Smooth muscle cell (in vitro differentiated cells): ENCODE measurements around the gene RPS6KA6. TPM values are rescaled to one million over a fixed set of nuclear protein-coding genes. Genes with fewer than 3 reads are reported as not detected.
A peak's percentile ranks its signal among the peaks of the same experiment; 100 is the strongest.

Source experiments
- DNase-seq: peaks from one replicate; lab custom pipeline; 2025; ENCODE audit not compliant: unreplicated experiment; lab: John Stamatoyannopoulos, UW
- H2AFZ ChIP-seq: fragments of 200-600 bp; sonication (generic); 2 replicates; pipeline ENCODE4 v1.6.0; 2016; ENCODE audit warnings: antibody characterized with exemption, low read depth, mild to moderate bottlenecking
- H3F3A ChIP-seq: fragments of 200-600 bp; sonication (generic); 2 replicates; pipeline ENCODE4 v1.6.0; 2017; ENCODE audit warnings: antibody characterized with exemption, low read depth
- H3K27ac ChIP-seq: fragments of 200-600 bp; sonication (generic); 2 replicates; pipeline ENCODE4 v1.5.1; 2016; ENCODE audit warnings: low read depth, mild to moderate bottlenecking
- H3K27me3 ChIP-seq: fragments of 200-600 bp; sonication (generic); 2 replicates; pipeline ENCODE4 v1.6.1; 2016; ENCODE audit warnings: low read depth, mild to moderate bottlenecking
- H3K36me3 ChIP-seq: fragments of 200-600 bp; sonication (generic); 2 replicates; pipeline ENCODE4 v1.5.1; 2016; ENCODE audit warnings: low read depth
- H3K4me1 ChIP-seq: fragments of 200-600 bp; sonication (generic); 2 replicates; pipeline ENCODE4 v1.5.1; 2016; ENCODE audit warnings: low read depth
- H3K4me2 ChIP-seq: fragments of 200-600 bp; sonication (generic); 2 replicates; pipeline ENCODE4 v1.6.0; 2016; ENCODE audit warnings: mild to moderate bottlenecking
- H3K4me3 ChIP-seq: fragments of 200-600 bp; sonication (generic); 2 replicates; pipeline ENCODE4 v1.5.1; 2016; ENCODE audit warnings: mild to moderate bottlenecking
- H3K79me2 ChIP-seq: fragments of 200-600 bp; sonication (generic); 2 replicates; pipeline ENCODE4 v1.6.0; 2016; ENCODE audit warnings: low read depth, mild to moderate bottlenecking
- H3K9ac ChIP-seq: fragments of 200-600 bp; sonication (generic); 2 replicates; pipeline ENCODE4 v1.6.0; 2016; ENCODE audit warnings: low read depth
- H3K9me3 ChIP-seq: fragments of 200-600 bp; sonication (generic); replicated peaks from 2 replicates; pipeline ENCODE4 v1.5.1; 2016; ENCODE audit warnings: low read depth
- H4K20me1 ChIP-seq: fragments of 200-600 bp; sonication (generic); 2 replicates; pipeline ENCODE4 v1.6.0; 2016; ENCODE audit warnings: low read depth
- WGBS: methylation state at CpG from one replicate; pipeline ENCODE4 v1.1.7; 2016; ENCODE audit warnings: low lambda C conversion rate; 5-methylcytosine and 5-hydroxymethylcytosine counted together
- polyA plus RNA-seq: library from polyadenylated mRNA; unstranded; fragments of >200 nt; fragmentation: Nextera tagmentation; extraction: Ambion mirVana; gene quantifications from 2 replicates; pipeline ENCODE4 v1.2.1, GENCODE V29; 2016
- total RNA-seq: library from RNA; depleted of rRNA; stranded (reverse); fragments of >200 nt; gene quantifications from 2 replicates; pipeline ENCODE4 v1.2.3, GENCODE V29; 2014
- TF ChIP-seq, protein P1 (sequence below): fragments of 200-600 bp; sonication (generic); IDR thresholded peaks from 2 replicates; pipeline ENCODE4 v1.5.1; 2017; ENCODE audit warnings: borderline replicate concordance, mild to moderate bottlenecking, antibody characterized with exemption; ENCODE audit not compliant: insufficient read depth, poor library complexity, severe bottlenecking

RPS6KA6 gene
- total and polyA plus RNA-seq, 2 experiments from 2014 or later, result 0.98 to 4.4 TPM

DNA sequence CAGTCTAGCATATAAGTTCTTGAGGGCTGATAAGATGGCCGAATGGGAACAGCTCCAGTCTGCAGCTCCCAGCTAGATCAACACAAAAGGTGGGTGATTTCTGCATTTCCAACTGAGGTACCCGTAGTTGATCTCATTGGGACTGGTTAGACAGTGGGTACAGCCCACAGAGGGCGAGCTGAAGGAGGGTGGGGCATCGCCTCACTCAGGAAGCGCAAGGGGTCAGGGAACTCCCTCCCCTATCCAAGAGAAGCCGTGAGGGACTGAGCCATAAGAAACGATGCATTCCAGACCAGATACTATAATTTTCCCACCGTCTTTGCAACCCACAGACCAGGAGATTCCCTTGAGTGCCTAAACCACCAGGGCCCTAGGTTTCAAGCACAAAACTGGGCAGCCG lies 109.0 kb downstream of the RPS6KA6 start:
- no peak for DNase-seq
- H4K20me1 ChIP-seq, result no peaks in the 10 kb centered on the region

DNA sequence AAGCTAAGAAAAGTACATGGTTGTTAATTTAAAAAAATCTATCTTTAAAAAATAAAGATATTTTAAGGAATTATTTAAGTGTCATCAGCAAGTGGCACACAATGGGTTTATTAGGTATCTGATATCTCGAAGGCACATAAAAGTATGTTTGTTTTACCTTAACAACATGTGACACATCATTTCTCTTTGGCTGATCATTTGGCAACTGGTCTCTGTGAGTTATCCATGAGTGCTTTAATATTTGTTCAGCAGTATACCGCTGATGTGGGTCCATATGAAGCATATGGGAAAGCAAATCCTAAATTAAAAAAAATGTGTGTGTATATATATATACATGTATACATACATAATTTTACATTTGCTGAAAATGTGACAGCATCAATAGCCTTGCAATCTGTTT lies 123.2 kb downstream of the RPS6KA6 start:
- 73% methylated on average over 2 of the region's 2 CpGs for WGBS
- Histone ChIP-seq H3K4me2 (no peak overlapping the region), H3K36me3 (no peaks in the 10 kb centered on the region), H3K27me3 (no peaks in the 10 kb centered on the region), H3K4me3 (no peak overlapping the region), H3K79me2 (no peaks in the 10 kb centered on the region), H3K9me3 (no peaks in the 10 kb centered on the region), H3K27ac (no peak overlapping the region), H3K9ac (no peak overlapping the region), H2AFZ (no peak overlapping the region), H3K4me1 (no peaks in the 10 kb centered on the region), H4K20me1 (no peaks in the 10 kb centered on the region), H3F3A (no peaks in the 10 kb centered on the region)
- no peak for DNase-seq
- TF ChIP-seq, protein P1, sequence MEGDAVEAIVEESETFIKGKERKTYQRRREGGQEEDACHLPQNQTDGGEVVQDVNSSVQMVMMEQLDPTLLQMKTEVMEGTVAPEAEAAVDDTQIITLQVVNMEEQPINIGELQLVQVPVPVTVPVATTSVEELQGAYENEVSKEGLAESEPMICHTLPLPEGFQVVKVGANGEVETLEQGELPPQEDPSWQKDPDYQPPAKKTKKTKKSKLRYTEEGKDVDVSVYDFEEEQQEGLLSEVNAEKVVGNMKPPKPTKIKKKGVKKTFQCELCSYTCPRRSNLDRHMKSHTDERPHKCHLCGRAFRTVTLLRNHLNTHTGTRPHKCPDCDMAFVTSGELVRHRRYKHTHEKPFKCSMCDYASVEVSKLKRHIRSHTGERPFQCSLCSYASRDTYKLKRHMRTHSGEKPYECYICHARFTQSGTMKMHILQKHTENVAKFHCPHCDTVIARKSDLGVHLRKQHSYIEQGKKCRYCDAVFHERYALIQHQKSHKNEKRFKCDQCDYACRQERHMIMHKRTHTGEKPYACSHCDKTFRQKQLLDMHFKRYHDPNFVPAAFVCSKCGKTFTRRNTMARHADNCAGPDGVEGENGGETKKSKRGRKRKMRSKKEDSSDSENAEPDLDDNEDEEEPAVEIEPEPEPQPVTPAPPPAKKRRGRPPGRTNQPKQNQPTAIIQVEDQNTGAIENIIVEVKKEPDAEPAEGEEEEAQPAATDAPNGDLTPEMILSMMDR, result no peak

More for the DNA sequence above, 109.0 kb downstream of the RPS6KA6 start:
- Histone ChIP-seq H3K36me3 (no peaks in the 10 kb centered on the region), H3K27ac (no peak overlapping the region), H3K79me2 (no peaks in the 10 kb centered on the region), H3K4me2 (no peak overlapping the region), H2AFZ (no peak overlapping the region), H3F3A (no peaks in the 10 kb centered on the region), H3K9ac (no peak overlapping the region), H3K4me1 (no peaks in the 10 kb centered on the region), H3K4me3 (no peak overlapping the region), H3K9me3 (peaks cover 7% of the 10 kb centered on the region), H3K27me3 (no peaks in the 10 kb centered on the region)
- 71% methylated on average over 9 of the region's 9 CpGs for WGBS
- TF ChIP-seq, protein P1, result no peak

DNA sequence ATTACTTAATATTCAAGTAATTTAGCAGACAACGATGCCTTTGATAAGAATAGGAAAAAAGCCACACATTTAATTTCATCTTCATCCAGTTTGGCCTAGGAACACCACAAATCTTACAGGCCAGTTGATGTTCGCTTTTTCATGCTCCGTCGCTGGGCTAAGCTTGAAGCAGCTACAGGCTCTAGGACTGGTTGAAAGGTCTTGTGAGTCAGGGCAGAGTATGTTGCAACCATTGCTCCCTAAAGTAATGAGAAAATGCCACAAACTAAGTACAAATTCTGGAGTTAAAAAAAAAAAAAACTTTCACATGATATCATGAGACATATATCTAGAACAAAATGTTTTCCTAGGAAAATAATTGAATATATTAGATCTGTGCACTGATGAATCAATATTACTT lies 123.8 kb downstream of the RPS6KA6 start:
- no peaks in the 10 kb centered on the region for H3K36me3 ChIP-seq
- TF ChIP-seq, protein P1, result no peak
- H2AFZ ChIP-seq, result no peak overlapping the region
- WGBS, result 80% methylated on average over 4 of the region's 4 CpGs
- H3F3A ChIP-seq, result no peaks in the 10 kb centered on the region
- no peaks in the 10 kb centered on the region for H4K20me1 ChIP-seq
- no peak overlapping the region for H3K4me3 ChIP-seq
- H3K9ac ChIP-seq, result no peak overlapping the region
- no peak overlapping the region for H3K4me2 ChIP-seq
- peak overlapping the region; percentile 22 for H3K27ac ChIP-seq
- H3K27me3 ChIP-seq, result no peaks in the 10 kb centered on the region
- H3K4me1 ChIP-seq, result no peaks in the 10 kb centered on the region
- no peaks in the 10 kb centered on the region for H3K79me2 ChIP-seq
- no peak for DNase-seq
- no peaks in the 10 kb centered on the region for H3K9me3 ChIP-seq

DNA sequence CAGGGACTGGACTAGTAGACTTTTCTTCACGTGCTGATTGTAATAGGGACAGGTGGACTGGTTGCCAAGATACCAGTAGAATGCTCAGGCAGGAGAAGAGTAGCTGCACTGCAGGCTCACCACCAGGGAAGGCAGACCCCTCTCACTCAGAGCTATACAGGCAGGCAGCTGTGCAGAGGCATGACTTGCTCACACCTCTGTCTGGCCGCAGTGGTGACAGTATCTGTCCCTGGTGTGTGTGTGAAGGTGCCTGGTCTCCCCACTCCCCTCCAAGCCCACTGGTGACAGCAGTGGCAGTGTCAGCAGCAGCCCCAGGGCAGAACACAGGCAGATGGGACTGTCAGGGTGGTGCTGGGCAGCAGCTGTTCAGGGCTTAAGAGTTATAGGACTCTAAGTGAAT lies 140.7 kb downstream of the RPS6KA6 start:
- Histone ChIP-seq H3K9ac (no peak overlapping the region), H3K4me3 (no peak overlapping the region), H3K4me2 (no peak overlapping the region), H3K79me2 (no peaks in the 10 kb centered on the region), H3K9me3 (no peaks in the 10 kb centered on the region), H3F3A (no peaks in the 10 kb centered on the region), H3K27me3 (no peaks in the 10 kb centered on the region), H3K27ac (no peak overlapping the region), H2AFZ (no peak overlapping the region), H4K20me1 (no peaks in the 10 kb centered on the region), H3K36me3 (no peaks in the 10 kb centered on the region), H3K4me1 (no peaks in the 10 kb centered on the region)
- no peak for DNase-seq
- TF ChIP-seq, protein P1, result no peak
- WGBS, result 80% methylated on average over 2 of the region's 2 CpGs
